ENCODE results near the gene SKIC8.

GRCh38 chr15:78244893-78245292 lies 54.5 kb downstream of the SKIC8 start:
- TF ChIP-seq, protein P1, sequence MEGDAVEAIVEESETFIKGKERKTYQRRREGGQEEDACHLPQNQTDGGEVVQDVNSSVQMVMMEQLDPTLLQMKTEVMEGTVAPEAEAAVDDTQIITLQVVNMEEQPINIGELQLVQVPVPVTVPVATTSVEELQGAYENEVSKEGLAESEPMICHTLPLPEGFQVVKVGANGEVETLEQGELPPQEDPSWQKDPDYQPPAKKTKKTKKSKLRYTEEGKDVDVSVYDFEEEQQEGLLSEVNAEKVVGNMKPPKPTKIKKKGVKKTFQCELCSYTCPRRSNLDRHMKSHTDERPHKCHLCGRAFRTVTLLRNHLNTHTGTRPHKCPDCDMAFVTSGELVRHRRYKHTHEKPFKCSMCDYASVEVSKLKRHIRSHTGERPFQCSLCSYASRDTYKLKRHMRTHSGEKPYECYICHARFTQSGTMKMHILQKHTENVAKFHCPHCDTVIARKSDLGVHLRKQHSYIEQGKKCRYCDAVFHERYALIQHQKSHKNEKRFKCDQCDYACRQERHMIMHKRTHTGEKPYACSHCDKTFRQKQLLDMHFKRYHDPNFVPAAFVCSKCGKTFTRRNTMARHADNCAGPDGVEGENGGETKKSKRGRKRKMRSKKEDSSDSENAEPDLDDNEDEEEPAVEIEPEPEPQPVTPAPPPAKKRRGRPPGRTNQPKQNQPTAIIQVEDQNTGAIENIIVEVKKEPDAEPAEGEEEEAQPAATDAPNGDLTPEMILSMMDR (conservative IDR thresholded peaks at IDR 0.05; ENCODE audit: low read length): no peak
- no peak for TF ChIP-seq EZH2phosphoT487 (IDR thresholded peaks at IDR 0.05; ENCODE audit: borderline replicate concordance, low read depth, low read length)

All from OCI-LY7 (cell line).